Esophagus squamous epithelium (tissue), 4 donors: Measurements from ENCODE around the gene RAMP1.

Source experiments
- POLR2A ChIP-seq, 4 donors: fragments of 450-650 bp; IDR thresholded peaks; one replicate each; pipeline ENCODE4 v1.6.1; 2017; ENCODE audit warnings: antibody characterized with exemption in 4 of 4, mild to moderate bottlenecking in 4 of 4, moderate library complexity in 3 of 4
- TF ChIP-seq, protein P1 (sequence below), 6 experiments: fragments of 450-650 bp in 4 of 6; fragments of 200-600 bp in 2 of 6; sonication (generic) in 2 of 6; IDR thresholded peaks; one replicate each; pipeline ENCODE4 v1.5.1; 2016 to 2019; ENCODE audit warnings: antibody characterized with exemption in 6 of 6, mild to moderate bottlenecking in 4 of 6, moderate library complexity in 4 of 6

DNA sequence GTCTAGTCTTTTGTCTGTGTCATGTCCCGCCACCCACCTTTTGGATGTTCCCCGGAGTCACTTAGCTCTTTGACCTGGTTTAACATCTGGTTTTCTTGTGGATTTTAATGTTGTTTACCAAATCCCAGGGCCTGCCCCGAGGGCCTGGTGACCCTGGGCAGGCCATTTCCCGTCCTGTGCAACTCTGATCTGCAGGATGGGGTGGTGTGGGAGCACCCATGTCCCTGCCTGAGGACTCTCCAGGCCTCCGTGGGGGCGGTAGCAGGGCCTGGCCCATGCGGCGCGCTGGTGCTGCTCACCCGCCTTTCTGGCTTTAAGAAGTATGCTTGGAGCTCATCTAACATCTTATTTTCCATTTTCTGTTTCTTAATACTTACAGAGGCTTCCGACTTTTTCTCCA, 10.7 kb downstream of the RAMP1 start:
- TF ChIP-seq POLR2A (IDR thresholded peaks at IDR 0.05) = no peak
- TF ChIP-seq, protein P1, sequence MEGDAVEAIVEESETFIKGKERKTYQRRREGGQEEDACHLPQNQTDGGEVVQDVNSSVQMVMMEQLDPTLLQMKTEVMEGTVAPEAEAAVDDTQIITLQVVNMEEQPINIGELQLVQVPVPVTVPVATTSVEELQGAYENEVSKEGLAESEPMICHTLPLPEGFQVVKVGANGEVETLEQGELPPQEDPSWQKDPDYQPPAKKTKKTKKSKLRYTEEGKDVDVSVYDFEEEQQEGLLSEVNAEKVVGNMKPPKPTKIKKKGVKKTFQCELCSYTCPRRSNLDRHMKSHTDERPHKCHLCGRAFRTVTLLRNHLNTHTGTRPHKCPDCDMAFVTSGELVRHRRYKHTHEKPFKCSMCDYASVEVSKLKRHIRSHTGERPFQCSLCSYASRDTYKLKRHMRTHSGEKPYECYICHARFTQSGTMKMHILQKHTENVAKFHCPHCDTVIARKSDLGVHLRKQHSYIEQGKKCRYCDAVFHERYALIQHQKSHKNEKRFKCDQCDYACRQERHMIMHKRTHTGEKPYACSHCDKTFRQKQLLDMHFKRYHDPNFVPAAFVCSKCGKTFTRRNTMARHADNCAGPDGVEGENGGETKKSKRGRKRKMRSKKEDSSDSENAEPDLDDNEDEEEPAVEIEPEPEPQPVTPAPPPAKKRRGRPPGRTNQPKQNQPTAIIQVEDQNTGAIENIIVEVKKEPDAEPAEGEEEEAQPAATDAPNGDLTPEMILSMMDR (IDR thresholded peaks at IDR 0.05) = no peak
